Fibroblast of pulmonary artery (primary cell): ENCODE measurements around the gene SGSM2.

Source experiments
- DNase-seq: peaks from one replicate; pipeline ENCODE4 v3.0.0-alpha.2; 2010; ENCODE audit warnings: low read depth
- H3K4me3 ChIP-seq: replicated peaks from 2 replicates; pipeline ENCODE4 v1.5.1; 2011; ENCODE audit warnings: low read depth, mild to moderate bottlenecking, control low read depth, low read length, moderate library complexity
- TF ChIP-seq, protein P1 (sequence below): IDR thresholded peaks from 2 replicates; pipeline ENCODE4 v1.5.1; 2011; ENCODE audit warnings: mild to moderate bottlenecking, control low read depth, low read length, inconsistent platforms; ENCODE audit errors: missing control alignments

The SGSM2 gene

DNA sequence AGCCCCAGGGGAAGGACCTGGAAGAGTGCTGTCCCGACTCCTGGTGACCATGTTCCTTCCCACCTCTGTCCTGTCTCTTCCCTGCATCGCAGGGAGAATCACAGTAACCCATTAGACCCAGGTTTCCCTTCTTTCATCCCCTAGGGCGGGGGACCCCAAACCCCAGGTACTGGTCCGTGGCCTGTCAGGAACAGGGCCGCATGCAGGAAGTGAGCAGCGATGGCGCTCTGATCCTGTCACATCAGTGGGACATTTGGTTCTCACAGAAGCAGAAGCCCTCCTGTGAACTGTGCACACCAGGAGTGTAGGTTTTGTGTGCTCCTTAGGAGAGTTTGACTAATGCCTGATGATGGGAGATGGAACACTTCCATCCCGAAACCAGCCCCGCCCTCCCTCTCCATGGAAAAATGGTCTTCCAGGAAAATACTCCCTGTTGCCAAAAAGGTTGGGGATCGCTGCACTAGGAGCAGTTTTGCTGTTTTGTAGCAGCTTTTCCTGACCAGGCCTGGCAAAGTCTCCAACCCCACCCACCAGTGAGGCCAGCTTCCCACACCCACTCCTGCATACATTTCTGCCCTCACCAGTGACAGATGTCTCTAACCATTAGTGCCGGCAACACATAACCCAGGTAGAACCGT, 53.0 kb downstream of the SGSM2 start:
- DNase-seq: no peak
- H3K4me3 ChIP-seq: no peak overlapping the region
- TF ChIP-seq, protein P1, sequence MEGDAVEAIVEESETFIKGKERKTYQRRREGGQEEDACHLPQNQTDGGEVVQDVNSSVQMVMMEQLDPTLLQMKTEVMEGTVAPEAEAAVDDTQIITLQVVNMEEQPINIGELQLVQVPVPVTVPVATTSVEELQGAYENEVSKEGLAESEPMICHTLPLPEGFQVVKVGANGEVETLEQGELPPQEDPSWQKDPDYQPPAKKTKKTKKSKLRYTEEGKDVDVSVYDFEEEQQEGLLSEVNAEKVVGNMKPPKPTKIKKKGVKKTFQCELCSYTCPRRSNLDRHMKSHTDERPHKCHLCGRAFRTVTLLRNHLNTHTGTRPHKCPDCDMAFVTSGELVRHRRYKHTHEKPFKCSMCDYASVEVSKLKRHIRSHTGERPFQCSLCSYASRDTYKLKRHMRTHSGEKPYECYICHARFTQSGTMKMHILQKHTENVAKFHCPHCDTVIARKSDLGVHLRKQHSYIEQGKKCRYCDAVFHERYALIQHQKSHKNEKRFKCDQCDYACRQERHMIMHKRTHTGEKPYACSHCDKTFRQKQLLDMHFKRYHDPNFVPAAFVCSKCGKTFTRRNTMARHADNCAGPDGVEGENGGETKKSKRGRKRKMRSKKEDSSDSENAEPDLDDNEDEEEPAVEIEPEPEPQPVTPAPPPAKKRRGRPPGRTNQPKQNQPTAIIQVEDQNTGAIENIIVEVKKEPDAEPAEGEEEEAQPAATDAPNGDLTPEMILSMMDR: no peak

DNA sequence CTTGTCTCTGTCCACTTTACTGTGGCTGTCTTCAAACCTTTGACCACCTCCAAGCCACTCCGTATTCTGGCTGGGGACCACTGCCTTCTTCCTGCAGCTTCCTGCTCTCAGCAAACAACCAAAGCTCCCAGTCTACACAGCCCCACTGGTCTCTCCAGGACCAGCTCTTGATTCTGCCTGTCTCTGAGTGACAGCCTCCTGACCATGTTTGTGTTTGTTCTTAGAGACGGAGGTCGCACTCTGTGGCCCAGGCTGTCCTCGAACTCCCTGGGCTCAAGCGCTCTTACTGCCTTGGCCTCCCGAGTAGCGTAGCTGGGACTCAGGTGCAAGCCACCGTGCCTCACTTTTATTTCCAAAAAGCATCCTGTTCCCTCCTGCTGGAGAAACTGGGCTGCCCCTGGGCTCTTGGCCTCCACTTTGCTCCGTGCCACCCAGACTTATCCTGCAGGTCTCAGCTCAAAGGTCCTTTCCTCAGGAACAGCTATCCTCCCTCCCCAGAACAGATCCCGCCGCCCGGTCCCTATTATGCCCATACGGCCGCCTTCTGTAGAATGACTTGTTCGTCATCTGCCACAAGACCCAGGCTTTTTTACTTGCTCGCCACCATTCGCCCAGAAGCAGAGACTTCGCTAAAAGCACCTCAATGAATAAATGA, 54.4 kb downstream of the SGSM2 start:
- H3K4me3 ChIP-seq: peak overlapping the region; percentile 49
- TF ChIP-seq, protein P1: no peak
- DNase-seq: no peak

DNA sequence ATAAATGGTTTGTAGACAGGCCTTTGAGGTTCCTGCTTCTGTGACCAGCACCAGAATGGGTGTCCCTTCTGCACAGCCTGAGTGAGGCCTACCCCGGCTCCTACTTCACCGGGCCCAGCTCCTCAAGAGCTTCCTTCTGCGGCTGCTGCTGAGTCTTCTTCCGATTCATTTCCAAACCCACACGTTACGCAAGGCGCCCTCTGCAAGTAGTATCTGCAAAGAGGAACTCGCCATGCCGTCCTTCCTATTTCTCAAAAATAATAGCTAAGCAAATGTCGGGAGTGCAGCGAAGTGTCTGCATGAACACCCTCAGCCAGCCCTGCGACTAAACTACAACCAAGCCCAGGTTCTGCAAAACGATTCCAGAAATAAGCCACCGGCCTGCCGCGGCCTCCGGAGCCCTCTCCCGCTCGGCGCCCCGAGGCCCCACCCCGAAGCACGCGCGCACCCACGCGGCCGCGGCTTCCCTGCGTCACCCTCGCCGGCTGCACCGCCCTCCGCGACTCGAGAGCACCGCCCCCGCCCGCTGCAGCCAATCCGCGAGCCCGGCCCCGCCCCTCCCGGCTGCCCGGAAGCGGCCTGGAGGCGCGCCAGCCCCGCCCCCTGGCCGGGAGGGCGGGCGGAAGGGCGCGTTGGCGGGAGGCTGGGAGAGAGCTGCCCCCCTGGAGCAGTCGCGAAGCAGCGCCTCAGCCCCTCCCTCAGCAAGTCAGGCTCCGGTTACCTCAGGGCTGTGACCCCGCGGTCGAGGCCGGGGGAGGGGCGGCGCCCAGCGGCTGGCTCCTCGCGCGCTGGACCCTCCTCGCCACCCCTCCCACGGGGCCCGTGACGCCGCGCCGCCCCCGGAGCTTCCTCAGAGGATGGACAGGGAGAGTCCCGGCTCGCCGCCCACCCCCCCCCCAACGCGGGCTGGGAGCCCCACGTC, 55.2 kb downstream of the SGSM2 start:
- TF ChIP-seq, protein P1: no peak
- H3K4me3 ChIP-seq: peak overlapping the region; percentile 63
- DNase-seq: peak; percentile 96

DNA sequence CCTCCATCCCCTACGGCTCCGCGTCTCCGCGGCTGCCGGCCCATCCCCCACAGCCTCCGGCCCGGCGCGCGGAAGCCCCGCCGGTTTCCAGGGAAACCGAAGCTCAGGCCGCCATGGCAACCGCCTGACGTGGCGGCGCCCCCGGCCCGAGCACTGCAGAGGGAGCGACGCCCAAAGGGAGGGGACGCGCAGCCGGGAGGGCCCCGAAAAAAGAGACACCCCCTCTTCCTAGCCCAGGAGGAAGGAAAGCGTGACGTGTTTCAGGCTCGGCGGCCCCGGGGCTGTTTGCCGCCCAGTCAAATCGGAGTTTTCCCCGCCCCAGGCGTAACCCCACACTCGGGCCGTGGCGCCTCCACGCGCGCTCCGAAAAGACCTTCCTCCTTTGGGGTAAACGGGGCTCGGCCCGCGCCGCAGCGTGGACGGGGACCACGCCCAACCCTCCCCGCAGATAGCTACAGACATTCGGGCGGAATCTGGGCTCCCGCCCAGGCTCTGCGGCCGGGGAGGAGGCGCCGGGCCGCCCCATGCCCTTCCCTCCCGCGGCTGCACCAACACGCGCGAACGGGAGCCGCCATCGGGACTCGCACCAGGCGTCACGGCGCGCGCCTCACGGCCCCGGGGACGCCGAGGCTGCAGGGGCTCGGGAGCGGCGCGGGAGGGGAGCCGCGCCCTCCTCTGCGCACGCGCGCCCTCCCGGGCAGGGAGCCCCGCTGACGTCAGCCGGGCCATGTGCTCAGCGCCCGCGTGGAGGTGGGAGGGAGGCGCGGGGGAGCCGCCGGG, 56.1 kb downstream of the SGSM2 start:
- TF ChIP-seq, protein P1: no peak
- DNase-seq: peak; percentile 85
- peak overlapping the region; percentile 63 for H3K4me3 ChIP-seq

DNA sequence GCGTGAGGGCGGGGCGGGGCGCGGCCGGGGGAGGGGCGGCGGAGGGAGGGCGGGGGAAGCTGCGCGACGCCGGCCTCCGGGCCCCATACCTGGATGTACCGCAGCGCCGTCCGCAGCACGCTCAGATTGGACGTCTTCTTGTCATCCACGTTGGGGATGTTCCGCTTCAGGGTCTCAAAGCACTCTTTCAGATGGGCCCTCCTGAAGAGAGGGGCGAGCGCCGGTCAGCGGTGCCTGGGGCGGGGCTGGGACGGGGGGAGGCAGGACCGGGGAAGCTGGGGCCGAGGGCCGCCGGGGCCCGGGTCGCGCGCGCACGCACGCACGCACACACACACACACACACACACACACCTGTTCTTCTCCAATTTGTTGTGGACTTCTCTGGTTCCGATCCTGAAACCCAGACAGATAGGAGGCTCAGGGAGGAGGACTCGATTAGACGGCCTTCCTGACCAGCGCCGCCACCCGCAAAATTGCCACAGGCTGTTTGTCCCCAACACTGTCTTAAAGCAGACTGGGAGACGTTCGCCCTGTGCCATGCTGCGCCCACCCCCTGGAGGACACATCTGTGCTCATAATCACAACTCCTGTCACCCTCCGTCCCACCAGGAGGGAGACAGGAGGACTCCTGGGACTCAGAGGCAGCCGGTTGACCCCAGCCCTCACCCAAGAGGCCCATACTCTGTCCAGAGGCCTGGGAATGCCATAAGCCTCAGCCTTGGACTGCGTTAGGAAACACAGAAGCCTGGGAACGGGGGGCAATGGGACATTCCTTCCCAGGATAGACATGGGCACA, 56.9 kb downstream of the SGSM2 start:
- H3K4me3 ChIP-seq: no peak overlapping the region
- TF ChIP-seq, protein P1: no peak

DNA sequence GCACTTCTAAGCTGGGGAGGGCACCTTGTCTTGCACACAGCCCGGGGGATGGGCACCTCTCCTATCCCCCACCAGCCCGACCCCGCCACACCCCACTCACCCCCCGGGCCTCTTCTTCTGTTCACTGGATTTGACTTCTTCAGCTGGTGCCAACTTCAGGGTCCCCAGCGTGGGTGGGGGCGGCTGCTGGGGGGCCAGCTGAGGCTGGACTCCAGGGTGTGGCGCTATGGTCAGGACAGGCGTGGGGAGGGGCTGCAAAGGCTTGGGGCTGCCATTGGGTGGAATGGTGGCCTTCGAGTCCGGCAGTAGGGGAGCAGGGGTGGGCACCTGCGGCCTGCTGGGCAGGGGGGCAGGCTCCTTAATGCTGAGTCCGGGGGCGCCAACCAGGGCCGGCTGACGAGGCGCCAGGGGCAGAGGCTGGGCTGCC, 57.5 kb downstream of the SGSM2 start:
- TF ChIP-seq, protein P1: no peak
- DNase-seq: no peak
- no peak overlapping the region for H3K4me3 ChIP-seq

More for the DNA sequence above, 56.9 kb downstream of the SGSM2 start:
- DNase-seq: no peak
